ENCODE data around the gene HSPG2.

The HSPG2 gene

DNA sequence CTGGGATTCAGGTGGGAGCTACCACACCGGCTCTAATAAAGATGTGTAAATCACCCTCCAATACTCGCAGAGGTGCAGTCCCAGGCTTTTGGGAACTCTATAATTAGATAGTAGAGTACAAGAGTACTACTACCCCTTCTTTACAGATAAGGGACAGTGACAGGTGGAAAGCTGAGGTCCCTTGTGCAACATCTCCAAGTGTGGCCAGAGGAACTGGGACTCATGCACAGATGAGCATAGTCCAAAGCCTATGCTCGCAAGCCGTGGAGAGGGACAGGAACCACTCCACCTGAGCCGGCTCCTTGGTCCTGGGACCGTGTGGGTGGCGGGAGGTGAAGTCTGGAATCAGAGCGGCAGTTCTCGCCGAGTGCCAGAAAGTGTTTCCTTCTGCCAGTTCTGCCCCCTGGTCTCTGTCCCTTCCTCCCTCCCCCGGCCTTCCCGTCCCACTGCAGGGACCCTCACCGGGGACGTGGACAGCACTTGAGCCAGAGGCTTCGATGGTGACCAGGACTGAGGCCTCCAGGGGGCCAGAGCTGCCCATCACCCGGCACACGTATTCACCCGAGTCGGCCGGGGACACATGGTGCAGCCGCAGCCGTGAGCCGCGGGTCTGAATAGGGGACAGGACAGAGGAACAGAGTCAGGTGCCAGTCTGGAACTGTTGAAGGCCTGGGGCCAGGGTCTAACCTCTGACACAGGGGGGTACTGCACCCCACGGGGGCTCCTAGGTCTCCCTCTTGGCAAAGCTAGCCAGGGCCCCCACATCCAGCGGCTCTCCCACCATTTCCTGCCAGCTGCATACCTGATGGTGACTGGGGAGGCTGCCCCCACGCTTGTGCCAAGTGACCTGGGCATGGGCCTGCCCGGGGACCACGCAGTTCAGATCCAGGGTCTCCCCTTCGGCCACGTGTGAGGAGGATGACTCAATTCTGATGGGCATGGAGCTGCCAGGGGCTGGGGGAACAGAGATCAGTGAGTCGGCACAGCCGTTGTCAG is 91.2 kb downstream of the HSPG2 start:
- no peak overlapping the region for H3K27ac ChIP-seq (ENCODE audit: low read depth in 2 of 2, low read length in 2 of 2)
- H3K36me3 ChIP-seq (ENCODE audit: control insufficient read depth in 2 of 2, insufficient read depth in 2 of 2, low read length in 2 of 2) = peaks cover 68 to 69% of the 10 kb centered on the region in 2 donors
- no peaks in the 10 kb centered on the region for H3K27me3 ChIP-seq (ENCODE audit: control insufficient read depth in 2 of 2, insufficient read depth in 2 of 2, low read length in 2 of 2)
- H3K4me3 ChIP-seq (ENCODE audit: low read length in 2 of 2) = no peak overlapping the region
- no peak overlapping the region for H3K9ac ChIP-seq (ENCODE audit: low read depth in 1 of 2, low read length in 2 of 2)
- no peaks in the 10 kb centered on the region for H3K9me3 ChIP-seq (ENCODE audit: control insufficient read depth in 2 of 2, low read length in 2 of 2)
- no peaks in the 10 kb centered on the region for H3K4me1 ChIP-seq (ENCODE audit: control insufficient read depth in 2 of 2, insufficient read depth in 2 of 2, low read length in 2 of 2)

DNA sequence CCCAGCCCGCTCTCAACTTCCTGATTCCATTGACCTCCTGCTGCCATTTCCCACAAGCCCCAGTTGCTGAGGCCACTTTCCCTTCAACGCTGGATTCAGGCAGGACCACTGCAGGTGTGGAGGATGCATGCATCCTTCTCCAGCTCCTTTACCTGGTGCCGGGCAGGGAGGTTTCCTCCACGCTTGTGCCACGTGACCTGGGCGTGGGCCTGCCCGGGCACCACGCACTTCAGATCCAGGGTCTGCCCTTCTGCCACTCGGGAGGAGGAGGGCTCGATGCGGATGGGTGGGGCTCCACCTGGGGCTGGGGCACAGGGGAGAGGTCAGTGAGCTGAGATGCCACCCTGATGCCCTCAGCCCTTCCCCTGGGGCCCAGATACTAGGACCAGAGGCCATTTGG is 93.1 kb downstream of the HSPG2 start:
- peaks cover 61 to 69% of the 10 kb centered on the region in 2 donors for H3K36me3 ChIP-seq (ENCODE audit: control insufficient read depth in 2 of 2, insufficient read depth in 2 of 2, low read length in 2 of 2)
- no peaks in the 10 kb centered on the region for H3K9me3 ChIP-seq (ENCODE audit: control insufficient read depth in 2 of 2, low read length in 2 of 2)
- H3K4me1 ChIP-seq (ENCODE audit: control insufficient read depth in 2 of 2, insufficient read depth in 2 of 2, low read length in 2 of 2) = no peaks in the 10 kb centered on the region
- H3K27me3 ChIP-seq (ENCODE audit: control insufficient read depth in 2 of 2, insufficient read depth in 2 of 2, low read length in 2 of 2) = no peaks in the 10 kb centered on the region
- no peak overlapping the region for H3K27ac ChIP-seq (ENCODE audit: low read depth in 2 of 2, low read length in 2 of 2)
- no peak overlapping the region for H3K9ac ChIP-seq (ENCODE audit: low read depth in 1 of 2, low read length in 2 of 2)
- no peak overlapping the region for H3K4me3 ChIP-seq (ENCODE audit: low read length in 2 of 2)

DNA sequence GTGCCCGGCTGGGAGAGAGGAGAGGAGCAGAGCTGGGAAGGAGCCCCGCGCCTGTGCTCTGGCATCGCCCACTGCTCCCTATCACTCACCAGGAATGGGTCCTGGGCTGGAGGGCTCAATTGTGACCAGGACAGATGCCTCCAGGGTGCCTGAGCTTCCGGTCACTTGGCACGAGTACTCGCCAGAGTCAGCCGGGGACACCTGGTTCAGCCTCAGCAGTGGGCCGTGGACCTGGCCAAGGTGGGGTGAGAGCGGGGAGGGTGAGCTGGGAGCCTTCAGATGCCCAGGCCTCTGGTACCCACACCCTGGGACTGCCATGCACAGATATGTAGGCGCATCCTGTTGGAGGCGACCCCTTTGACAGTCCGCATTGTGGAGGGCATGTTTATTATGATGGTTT is 93.9 kb downstream of the HSPG2 start:
- H3K4me1 ChIP-seq (ENCODE audit: control insufficient read depth in 2 of 2, insufficient read depth in 2 of 2, low read length in 2 of 2) = no peaks in the 10 kb centered on the region
- H3K36me3 ChIP-seq (ENCODE audit: control insufficient read depth in 2 of 2, insufficient read depth in 2 of 2, low read length in 2 of 2) = peaks cover 59 to 69% of the 10 kb centered on the region in 2 donors
- H3K4me3 ChIP-seq (ENCODE audit: low read length in 2 of 2) = no peak overlapping the region
- H3K27me3 ChIP-seq (ENCODE audit: control insufficient read depth in 2 of 2, insufficient read depth in 2 of 2, low read length in 2 of 2) = no peaks in the 10 kb centered on the region
- H3K27ac ChIP-seq (ENCODE audit: low read depth in 2 of 2, low read length in 2 of 2) = no peak overlapping the region
- no peak overlapping the region for H3K9ac ChIP-seq (ENCODE audit: low read depth in 1 of 2, low read length in 2 of 2)
- H3K9me3 ChIP-seq (ENCODE audit: control insufficient read depth in 2 of 2, low read length in 2 of 2) = no peaks in the 10 kb centered on the region

DNA sequence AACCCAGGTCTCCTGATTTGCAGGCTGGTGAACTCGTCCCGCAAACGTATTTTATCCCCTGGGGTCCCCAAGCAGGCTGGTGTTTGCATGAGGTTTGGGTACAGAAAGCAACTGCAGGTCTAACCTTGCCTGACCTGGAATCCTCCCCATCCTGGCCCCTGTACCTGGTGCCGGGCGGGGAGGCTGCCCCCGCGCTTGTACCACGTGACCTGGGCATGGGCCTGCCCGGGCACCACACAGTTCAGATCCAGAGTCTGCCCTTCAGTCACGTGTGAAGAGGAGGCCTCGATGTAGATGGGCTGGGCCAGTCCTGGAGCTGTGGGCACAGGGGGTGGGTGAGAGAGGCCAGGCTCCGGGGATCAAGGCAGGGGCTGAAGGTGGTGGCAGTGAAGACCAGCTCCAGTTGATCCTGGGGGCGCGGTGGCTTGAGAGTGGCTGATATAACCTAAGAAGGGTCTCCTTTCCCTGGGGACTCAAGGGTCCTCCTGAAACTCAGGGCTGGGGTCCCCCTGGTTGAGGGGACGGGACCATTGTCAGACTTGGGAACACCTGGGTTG is 94.4 kb downstream of the HSPG2 start:
- no peak overlapping the region for H3K4me3 ChIP-seq (ENCODE audit: low read length in 2 of 2)
- H3K9ac ChIP-seq (ENCODE audit: low read depth in 1 of 2, low read length in 2 of 2) = no peak overlapping the region
- H3K27ac ChIP-seq (ENCODE audit: low read depth in 2 of 2, low read length in 2 of 2) = no peak overlapping the region
- H3K27me3 ChIP-seq (ENCODE audit: control insufficient read depth in 2 of 2, insufficient read depth in 2 of 2, low read length in 2 of 2) = no peaks in the 10 kb centered on the region
- no peaks in the 10 kb centered on the region for H3K9me3 ChIP-seq (ENCODE audit: control insufficient read depth in 2 of 2, low read length in 2 of 2)
- H3K36me3 ChIP-seq (ENCODE audit: control insufficient read depth in 2 of 2, insufficient read depth in 2 of 2, low read length in 2 of 2) = peaks cover 55 to 67% of the 10 kb centered on the region in 2 donors
- no peaks in the 10 kb centered on the region for H3K4me1 ChIP-seq (ENCODE audit: control insufficient read depth in 2 of 2, insufficient read depth in 2 of 2, low read length in 2 of 2)

DNA sequence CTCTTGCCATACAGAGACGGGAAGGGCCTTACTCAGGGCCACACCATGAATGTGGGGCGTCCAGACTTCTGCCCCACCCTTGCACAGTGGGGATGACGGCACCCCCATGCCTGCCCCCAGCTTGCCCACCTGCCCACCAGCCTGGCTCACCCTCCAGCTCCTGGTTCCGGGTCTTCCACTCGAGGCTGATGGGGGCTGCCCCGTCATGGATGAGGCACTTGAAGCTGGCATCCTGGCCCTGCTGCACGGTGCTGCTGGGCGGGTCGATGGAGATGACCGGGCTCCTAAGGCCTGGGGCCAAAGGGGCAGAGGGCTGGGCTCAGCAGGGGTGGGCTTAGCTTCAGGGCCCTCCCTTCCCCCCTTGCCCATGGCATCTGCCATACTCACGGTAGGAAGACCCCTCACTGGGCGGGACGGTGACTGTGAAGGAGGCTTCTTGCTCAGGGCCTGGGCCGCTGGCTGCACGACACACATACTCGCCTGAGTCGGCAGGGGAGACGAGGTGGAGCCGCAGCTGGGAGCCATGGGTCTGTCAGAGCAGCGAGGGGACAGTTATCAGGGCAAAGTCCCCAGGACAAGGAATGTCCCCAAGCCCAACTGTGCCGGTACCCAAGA is 95.2 kb downstream of the HSPG2 start:
- no peaks in the 10 kb centered on the region for H3K27me3 ChIP-seq (ENCODE audit: control insufficient read depth in 2 of 2, insufficient read depth in 2 of 2, low read length in 2 of 2)
- peaks cover 55 to 65% of the 10 kb centered on the region in 2 donors for H3K36me3 ChIP-seq (ENCODE audit: control insufficient read depth in 2 of 2, insufficient read depth in 2 of 2, low read length in 2 of 2)
- no peaks in the 10 kb centered on the region for H3K4me1 ChIP-seq (ENCODE audit: control insufficient read depth in 2 of 2, insufficient read depth in 2 of 2, low read length in 2 of 2)
- H3K9me3 ChIP-seq (ENCODE audit: control insufficient read depth in 2 of 2, low read length in 2 of 2) = no peaks in the 10 kb centered on the region
- H3K9ac ChIP-seq (ENCODE audit: low read depth in 1 of 2, low read length in 2 of 2) = no peak overlapping the region
- H3K4me3 ChIP-seq (ENCODE audit: low read length in 2 of 2) = no peak overlapping the region
- no peak overlapping the region for H3K27ac ChIP-seq (ENCODE audit: low read depth in 2 of 2, low read length in 2 of 2)

DNA sequence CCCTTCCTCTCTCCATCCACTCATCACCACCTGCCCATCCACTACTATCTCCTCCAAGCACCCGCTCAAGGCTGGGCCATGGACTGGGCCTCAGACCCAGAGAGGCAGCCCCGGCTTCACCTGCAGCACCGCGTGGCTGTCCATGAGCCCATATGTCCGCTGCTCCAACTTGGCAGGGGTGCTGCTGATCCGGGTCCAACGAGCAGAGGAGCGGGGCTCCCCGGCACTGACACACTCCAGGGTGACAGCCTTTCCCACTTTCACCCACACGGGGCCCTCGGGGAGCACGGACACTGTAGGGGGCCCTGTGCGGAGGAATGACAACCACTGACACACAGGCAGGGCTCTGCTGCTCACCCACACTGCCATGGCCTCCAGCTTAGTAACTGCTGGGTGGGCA is 96.1 kb downstream of the HSPG2 start:
- Histone ChIP-seq H3K4me1 (ENCODE audit: control insufficient read depth in 2 of 2, insufficient read depth in 2 of 2, low read length in 2 of 2) (no peaks in the 10 kb centered on the region), H3K4me3 (ENCODE audit: low read length in 2 of 2) (no peak overlapping the region), H3K36me3 (ENCODE audit: control insufficient read depth in 2 of 2, insufficient read depth in 2 of 2, low read length in 2 of 2) (peaks cover 60 to 64% of the 10 kb centered on the region in 2 donors), H3K27ac (ENCODE audit: low read depth in 2 of 2, low read length in 2 of 2) (no peak overlapping the region), H3K9ac (ENCODE audit: low read depth in 1 of 2, low read length in 2 of 2) (no peak overlapping the region), H3K9me3 (ENCODE audit: control insufficient read depth in 2 of 2, low read length in 2 of 2) (no peaks in the 10 kb centered on the region), H3K27me3 (ENCODE audit: control insufficient read depth in 2 of 2, insufficient read depth in 2 of 2, low read length in 2 of 2) (no peaks in the 10 kb centered on the region)

DNA sequence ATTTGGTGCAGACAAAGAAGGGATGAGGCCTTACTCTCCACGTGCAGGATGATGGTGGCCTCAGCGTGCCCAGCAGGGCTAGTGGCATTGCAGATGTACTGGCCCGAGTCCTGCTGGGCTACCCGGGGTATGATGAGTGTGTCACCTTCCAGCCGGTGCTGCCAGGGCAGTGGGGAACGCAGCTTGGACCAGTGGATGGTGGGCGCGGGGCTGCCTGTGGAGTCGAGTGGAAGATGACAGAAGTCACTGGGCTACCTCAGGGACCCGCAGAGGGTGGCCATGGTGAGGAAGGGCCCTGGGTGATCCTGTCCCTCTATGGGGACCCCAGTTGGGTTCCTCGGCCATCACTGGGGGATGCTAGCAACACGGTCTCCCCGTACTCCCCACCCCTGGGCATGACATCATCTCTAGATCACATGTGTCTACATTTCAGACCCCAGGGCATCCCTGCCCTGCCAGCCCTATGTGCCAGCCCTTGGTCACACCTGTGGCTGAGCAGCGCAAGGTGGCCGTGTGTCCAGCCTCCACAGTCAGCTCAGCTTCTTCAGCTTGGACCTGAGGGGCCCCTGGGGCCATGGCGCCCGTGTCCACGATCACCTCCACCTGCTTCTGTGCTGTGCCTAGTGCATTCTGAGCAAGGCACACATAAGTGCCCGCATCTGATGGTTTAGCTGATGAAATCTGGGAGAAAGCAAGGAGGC is 97.6 kb downstream of the HSPG2 start:
- H3K27me3 ChIP-seq (ENCODE audit: control insufficient read depth in 2 of 2, insufficient read depth in 2 of 2, low read length in 2 of 2) = no peaks in the 10 kb centered on the region
- no peaks in the 10 kb centered on the region for H3K4me1 ChIP-seq (ENCODE audit: control insufficient read depth in 2 of 2, insufficient read depth in 2 of 2, low read length in 2 of 2)
- H3K36me3 ChIP-seq (ENCODE audit: control insufficient read depth in 2 of 2, insufficient read depth in 2 of 2, low read length in 2 of 2) = peaks cover 63 to 70% of the 10 kb centered on the region in 2 donors
- H3K9me3 ChIP-seq (ENCODE audit: control insufficient read depth in 2 of 2, low read length in 2 of 2) = no peaks in the 10 kb centered on the region
- H3K4me3 ChIP-seq (ENCODE audit: low read length in 2 of 2) = no peak overlapping the region
- no peak overlapping the region for H3K9ac ChIP-seq (ENCODE audit: low read depth in 1 of 2, low read length in 2 of 2)
- no peak overlapping the region for H3K27ac ChIP-seq (ENCODE audit: low read depth in 2 of 2, low read length in 2 of 2)

DNA sequence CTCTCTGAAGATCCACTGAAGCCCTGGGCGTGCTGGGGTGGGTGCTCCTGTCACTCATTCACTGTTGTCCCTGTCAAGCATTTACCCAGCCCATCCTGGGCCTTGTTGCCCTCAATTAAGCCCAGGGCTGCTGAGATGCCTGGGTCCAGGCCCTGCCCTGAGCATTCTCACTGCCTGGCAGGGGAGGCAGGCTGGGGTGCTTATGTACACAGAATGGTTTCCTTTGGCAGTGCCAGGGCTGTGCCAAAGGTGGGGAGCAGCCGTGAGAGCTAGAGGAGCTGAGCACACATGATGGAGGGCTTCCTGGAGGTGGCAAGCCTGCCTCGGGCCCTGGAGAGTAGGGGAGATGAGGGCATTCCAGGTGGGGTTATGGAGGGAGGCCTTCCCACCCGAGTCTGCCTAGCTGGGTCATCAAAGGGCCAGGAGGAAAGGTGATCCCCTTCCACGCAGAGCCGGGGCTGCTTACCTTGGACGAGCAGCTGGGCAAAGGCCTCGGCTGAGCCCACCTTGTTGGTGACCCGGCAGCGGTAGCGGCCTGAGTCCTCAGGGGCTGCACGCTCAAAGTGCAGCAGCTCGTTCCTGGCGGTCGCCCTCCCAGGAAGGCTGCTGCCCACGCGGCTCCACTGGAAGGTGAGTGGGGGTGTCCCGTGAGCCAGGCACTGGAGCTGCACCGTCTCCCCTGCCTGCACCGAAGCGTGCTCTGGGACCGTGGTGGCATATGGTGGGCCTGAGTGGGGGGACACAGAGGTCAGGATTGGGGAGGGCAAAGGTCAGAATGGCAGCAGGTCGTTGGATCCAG is 98.6 kb downstream of the HSPG2 start:
- no peaks in the 10 kb centered on the region for H3K9me3 ChIP-seq (ENCODE audit: control insufficient read depth in 2 of 2, low read length in 2 of 2)

DNA sequence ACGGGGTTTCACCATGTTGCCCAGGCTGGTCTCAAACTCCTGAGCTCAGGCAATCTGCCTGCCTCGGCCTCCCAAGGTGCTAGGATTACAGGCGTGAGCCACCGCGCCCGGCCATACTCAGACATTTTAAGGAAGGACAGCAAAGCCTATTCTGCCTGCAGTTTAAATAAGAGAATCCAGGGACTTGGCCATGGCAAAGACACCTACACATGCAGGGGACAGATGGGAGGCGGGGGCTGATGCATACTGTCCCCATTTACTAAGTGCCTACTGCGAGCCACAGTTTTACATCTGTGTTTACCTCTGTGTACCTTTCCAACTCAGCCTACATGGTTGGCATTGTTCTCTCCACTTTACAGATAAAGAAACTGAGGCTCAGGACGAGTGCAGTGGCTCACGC is 99.6 kb downstream of the HSPG2 start:
- Histone ChIP-seq H3K4me1 (ENCODE audit: control insufficient read depth in 2 of 2, insufficient read depth in 2 of 2, low read length in 2 of 2) (no peaks in the 10 kb centered on the region), H3K27ac (ENCODE audit: low read depth in 2 of 2, low read length in 2 of 2) (no peak overlapping the region), H3K9me3 (ENCODE audit: control insufficient read depth in 2 of 2, low read length in 2 of 2) (no peaks in the 10 kb centered on the region), H3K36me3 (ENCODE audit: control insufficient read depth in 2 of 2, insufficient read depth in 2 of 2, low read length in 2 of 2) (peaks cover 67 to 77% of the 10 kb centered on the region in 2 donors), H3K27me3 (ENCODE audit: control insufficient read depth in 2 of 2, insufficient read depth in 2 of 2, low read length in 2 of 2) (no peaks in the 10 kb centered on the region), H3K4me3 (ENCODE audit: low read length in 2 of 2) (no peak overlapping the region), H3K9ac (ENCODE audit: low read depth in 1 of 2, low read length in 2 of 2) (no peak overlapping the region)

More for the DNA sequence above, 98.6 kb downstream of the HSPG2 start:
- no peak overlapping the region for H3K27ac ChIP-seq (ENCODE audit: low read depth in 2 of 2, low read length in 2 of 2)
- no peak overlapping the region for H3K9ac ChIP-seq (ENCODE audit: low read depth in 1 of 2, low read length in 2 of 2)
- H3K4me1 ChIP-seq (ENCODE audit: control insufficient read depth in 2 of 2, insufficient read depth in 2 of 2, low read length in 2 of 2) = no peaks in the 10 kb centered on the region
- H3K27me3 ChIP-seq (ENCODE audit: control insufficient read depth in 2 of 2, insufficient read depth in 2 of 2, low read length in 2 of 2) = no peaks in the 10 kb centered on the region
- H3K36me3 ChIP-seq (ENCODE audit: control insufficient read depth in 2 of 2, insufficient read depth in 2 of 2, low read length in 2 of 2) = peaks cover 66 to 74% of the 10 kb centered on the region in 2 donors
- no peak overlapping the region for H3K4me3 ChIP-seq (ENCODE audit: low read length in 2 of 2)

Measured in mucosa of rectum (tissue), 2 donors.